Adrenal gland (tissue), 12 donors: ENCODE results near the gene PGS1. TPM values are rescaled to one million over a fixed set of nuclear protein-coding genes. Genes with fewer than 3 reads are reported as not detected.

Experiments
- DNase-seq, 7 donors: peaks; one replicate each; pipeline ENCODE4 v3.0.0-alpha.2; 2019 to 2020
- H3K27ac ChIP-seq, 5 donors: fragments of 200-600 bp; sonication (generic) in 4 of 5; 1 replicate in 3 of 5; 2 replicates in 2 of 5; pipeline versions ENCODE4 v1.5.1 to v1.8.0; 2016 to 2020; ENCODE audit warnings: mild to moderate bottlenecking in 1 of 5
- H3K27me3 ChIP-seq: fragments of 200-600 bp; 2 replicates; pipeline ENCODE4 v1.8.0; 2021
- H3K36me3 ChIP-seq, 2 donors: fragments of 200-600 bp; replicated peaks in 1 of 2; 1 replicate in 1 of 2; 2 replicates in 1 of 2; pipeline versions ENCODE4 v1.5.1 to v1.8.0; 2018 to 2022
- H3K4me1 ChIP-seq, 2 donors: fragments of 200-600 bp; replicated peaks in 1 of 2; 1 replicate in 1 of 2; 2 replicates in 1 of 2; pipeline versions ENCODE4 v1.5.1 to v1.8.0; 2018 to 2021
- H3K4me3 ChIP-seq, 4 donors: fragments of 200-600 bp; sonication (generic) in 3 of 4; one replicate each; pipeline ENCODE4 v1.5.1; 2016 to 2018
- H3K9me3 ChIP-seq, 3 donors: fragments of 200-600 bp; sonication (generic) in 1 of 3; replicated peaks in 1 of 3; 1 replicate in 2 of 3; 2 replicates in 1 of 3; pipeline versions ENCODE4 v1.5.1 to v1.8.0; 2016 to 2021
- CTCF ChIP-seq, 6 experiments: fragments of 450-650 bp in 4 of 6; fragments of 200-600 bp in 2 of 6; sonication (generic) in 1 of 6; IDR thresholded peaks; 1 replicate in 5 of 6; 2 replicates in 1 of 6; pipeline versions ENCODE4 v1.5.1 to v1.8.0; 2016 to 2021; ENCODE audit warnings: antibody characterized with exemption in 6 of 6, mild to moderate bottlenecking in 2 of 6, moderate library complexity in 1 of 6
- POLR2A ChIP-seq, 2 donors: fragments of 450-650 bp; IDR thresholded peaks; one replicate each; pipeline ENCODE4 v1.6.1; 2017; ENCODE audit warnings: antibody characterized with exemption in 2 of 2, mild to moderate bottlenecking in 2 of 2, moderate library complexity in 1 of 2
- WGBS, 4 donors: extraction: QIAGEN DNeasy Blood & Tissue Kit in 2 of 4; methylation state at CpG; one replicate each; pipeline versions ENCODE4 v1.1.5 to v1.1.7; 2013 to 2017; 5-methylcytosine and 5-hydroxymethylcytosine counted together
- intact Hi-C, 2 donors: fragments of 100-400 bp; cut with DNase I; formaldehyde crosslinking; loops; one replicate each; pipeline versions ENCODE4 v1.14.1 to v1.15.0; 2022 to 2023
- polyA plus RNA-seq, 3 donors: library from polyadenylated mRNA; stranded (reverse); fragments of 200-250 nt in 2 of 3; fragments of 350-450 nt in 1 of 3; fragmentation: Illumina TruSeq in 1 of 3; extraction: RNeasy Lipid Tissue Mini Kit (QIAGEN cat#74804) in 1 of 3; gene quantifications; one replicate each; pipeline ENCODE4 v1.2.3, GENCODE V29; 2013 to 2014
- total RNA-seq, 9 donors: library from RNA; depleted of rRNA in 4 of 9; stranded (reverse); fragments of >200 nt in 4 of 9; fragments of 120-200 nt in 1 of 9; fragmentation: NEBNext Ultra II Directional in 1 of 9; extraction: Animal tissue kit (Norgen Biotek cat#: 25700) in 1 of 9; gene quantifications; one replicate each; pipeline versions ENCODE4 v1.1.0 to v1.2.4, GENCODE V29; 2013 to 2023
- donor health status: healthy with polysubstance abuse.
- donor health status: Bipolar disorder and iron deficiency.
- donor health status: DM: yes; HTN: yes; CAD: no.
- donor health status: DM: no; HTN: no; CAD: no.
- donor health status: DM: no; HTN: no; CAD: no.
- donor health status: DM: yes; HTN: yes; CAD: no.

PGS1 gene
- total and polyA plus RNA-seq, 12 donors: 11.9 to 64.5 (median 31.0) TPM

- Histone ChIP-seq H3K4me1 (peaks cover 11 to 56% of the 10 kb centered on the region in 2 donors), H3K27me3 (no peaks in the 10 kb centered on the region), H3K9me3 (no peaks in the 10 kb centered on the region), H3K4me3 (no peak overlapping the region), H3K27ac (peak overlapping the region in 2 of 5 donors; percentile 38 to 92), H3K36me3 (no peaks in the 10 kb centered on the region)
- intact Hi-C loops: no loop called here
- WGBS, 4 donors: 84 to 93% (median 87%) methylated on average over 5 to 10 of the region's 10 CpGs
- TF ChIP-seq POLR2A (IDR thresholded peaks at IDR 0.05) (no peak), CTCF (IDR thresholded peaks at IDR 0.05) (peak in 3 of 6 experiments; percentile 8 to 16 (median 10))
- DNase-seq: no peak
Observed at GRCh38 chr17:78412403-78412802, 34.0 kb downstream of the PGS1 start.

- Histone ChIP-seq H3K4me3 (no peak overlapping the region), H3K36me3 (peaks cover 0 to 1% of the 10 kb centered on the region in 2 donors), H3K9me3 (no peaks in the 10 kb centered on the region), H3K4me1 (peaks cover 11 to 54% of the 10 kb centered on the region in 2 donors), H3K27ac (peak overlapping the region in 2 of 5 donors; percentile 88 to 92), H3K27me3 (no peaks in the 10 kb centered on the region)
- 77 to 87% (median 79%) methylated on average over 7 to 34 of the region's 34 CpGs for WGBS, 4 donors
- no peak for DNase-seq
- intact Hi-C loops: no loop called here
- TF ChIP-seq POLR2A (IDR thresholded peaks at IDR 0.05) (no peak), CTCF (IDR thresholded peaks at IDR 0.05) (no peak)
Observed at GRCh38 chr17:78414178-78415162, 36.0 kb downstream of the PGS1 start.

- peaks cover 11 to 50% of the 10 kb centered on the region in 2 donors for H3K4me1 ChIP-seq
- H3K36me3 ChIP-seq: peaks cover 0 to 17% of the 10 kb centered on the region in 2 donors
- H3K4me3 ChIP-seq: no peak overlapping the region
- no peaks in the 10 kb centered on the region for H3K27me3 ChIP-seq
- intact Hi-C loops: no loop called here
- peak overlapping the region; percentile 37 to 92 (median 59) for H3K27ac ChIP-seq
- 45 to 54% (median 49%) methylated on average over 13 to 17 of the region's 17 CpGs for WGBS, 4 donors
- peak in 6 of 7 donors; percentile 46 to 72 (median 60) for DNase-seq
- no peaks in the 10 kb centered on the region for H3K9me3 ChIP-seq
- TF ChIP-seq POLR2A (IDR thresholded peaks at IDR 0.05) (no peak), CTCF (IDR thresholded peaks at IDR 0.05) (no peak)
Observed at GRCh38 chr17:78415821-78416711, 37.6 kb downstream of the PGS1 start.
